Neuronal stem cell (in vitro differentiated cells): Measurements from ENCODE around the gene ELP1.
"Not testable (repeated sequence)": the region's sequence is repeated elsewhere in the genome, so short reads cannot be mapped to it uniquely, and the experiment has no call there.

Experiments
- DNase-seq: peaks from one replicate; pipeline ENCODE4 v3.0.0-alpha.2; 2013; ENCODE audit warnings: low spot score
- H2AFZ ChIP-seq: one replicate; pipeline ENCODE4 v1.6.1; 2013; ENCODE audit warnings: mild to moderate bottlenecking, low read length, inconsistent platforms
- H2AK5ac ChIP-seq: 2 replicates; pipeline ENCODE4 v1.6.1; 2013; ENCODE audit warnings: low read depth, mild to moderate bottlenecking, inconsistent platforms, low read length, moderate library complexity, mixed read lengths
- H2BK120ac ChIP-seq: 2 replicates; pipeline ENCODE4 v1.6.1; 2013; ENCODE audit warnings: low read depth, mild to moderate bottlenecking, inconsistent platforms, low read length, moderate library complexity, mixed read lengths
- H2BK12ac ChIP-seq: one replicate; pipeline ENCODE4 v1.6.1; 2013; ENCODE audit warnings: low read length, inconsistent platforms
- H2BK15ac ChIP-seq: 2 replicates; pipeline ENCODE4 v1.6.1; 2013; ENCODE audit warnings: mild to moderate bottlenecking, low read length, inconsistent platforms, mixed read lengths
- H2BK5ac ChIP-seq: one replicate; pipeline ENCODE4 v1.6.1; 2013; ENCODE audit warnings: inconsistent platforms, mild to moderate bottlenecking, low read length, moderate library complexity
- H3K14ac ChIP-seq: one replicate; pipeline ENCODE4 v1.6.1; 2013; ENCODE audit warnings: low read length, inconsistent platforms
- H3K18ac ChIP-seq: 2 replicates; pipeline ENCODE4 v1.6.1; 2013; ENCODE audit warnings: low read length, inconsistent platforms
- H3K23ac ChIP-seq: 2 replicates; pipeline ENCODE4 v1.6.1; 2013; ENCODE audit warnings: low read depth, mild to moderate bottlenecking, mixed read lengths, low read length, inconsistent platforms; ENCODE audit not compliant: poor library complexity
- H3K27ac ChIP-seq: replicated peaks from 3 replicates; pipeline ENCODE4 v1.5.1; 2013; ENCODE audit warnings: low read length, inconsistent platforms
- H3K27me3 ChIP-seq, 3 experiments: 2 replicates each; pipeline ENCODE4 v1.6.1; 2013; ENCODE audit warnings: low read length in 3 of 3, mild to moderate bottlenecking in 2 of 3, inconsistent platforms in 1 of 3, low read depth in 1 of 3, mixed read lengths in 1 of 3, moderate library complexity in 1 of 3; ENCODE audit not compliant: control insufficient read depth in 3 of 3, insufficient read depth in 3 of 3
- H3K36me3 ChIP-seq, 2 donors: replicated peaks in 1 of 2; 2 replicates each; pipeline ENCODE4 v1.6.1; 2013; ENCODE audit warnings: low read length in 2 of 2; ENCODE audit not compliant: control insufficient read depth in 2 of 2, insufficient read depth in 2 of 2
- H3K4ac ChIP-seq: 2 replicates; pipeline ENCODE4 v1.6.1; 2013; ENCODE audit warnings: inconsistent platforms, mild to moderate bottlenecking, low read length, moderate library complexity
- H3K4me1 ChIP-seq, 2 donors: 1 replicate in 1 of 2; 2 replicates in 1 of 2; pipeline ENCODE4 v1.6.1; 2013; ENCODE audit warnings: low read length in 2 of 2, low read depth in 1 of 2; ENCODE audit not compliant: control insufficient read depth in 2 of 2, insufficient read depth in 1 of 2
- H3K4me2 ChIP-seq: one replicate; pipeline ENCODE4 v1.6.1; 2013; ENCODE audit warnings: mild to moderate bottlenecking, low read length, inconsistent platforms; ENCODE audit not compliant: insufficient read depth, poor library complexity, severe bottlenecking
- H3K4me3 ChIP-seq, 2 donors: 2 replicates each; pipeline ENCODE4 v1.5.1; 2013; ENCODE audit warnings: low read length in 2 of 2, mild to moderate bottlenecking in 2 of 2, inconsistent platforms in 1 of 2, moderate library complexity in 1 of 2
- H3K79me1 ChIP-seq: one replicate; pipeline ENCODE4 v1.6.1; 2013; ENCODE audit warnings: low read depth, mild to moderate bottlenecking, inconsistent platforms, low read length, moderate library complexity
- H3K9ac ChIP-seq: one replicate; pipeline ENCODE4 v1.6.1; 2013; ENCODE audit warnings: mild to moderate bottlenecking, low read depth, low read length, inconsistent platforms; ENCODE audit not compliant: poor library complexity
- H3K9me3 ChIP-seq, 2 donors: replicated peaks in 1 of 2; 2 replicates each; pipeline versions ENCODE3 to v1.6.1; 2013; ENCODE audit warnings: low read length in 2 of 2, mild to moderate bottlenecking in 2 of 2, inconsistent platforms in 1 of 2, low read depth in 1 of 2, mixed read lengths in 1 of 2, moderate library complexity in 1 of 2; ENCODE audit not compliant: control insufficient read depth in 2 of 2, insufficient read depth in 1 of 2
- H4K8ac ChIP-seq: one replicate; pipeline ENCODE4 v1.6.1; 2013; ENCODE audit warnings: low read depth, mild to moderate bottlenecking, inconsistent platforms, low read length, moderate library complexity
- H4K91ac ChIP-seq: one replicate; pipeline ENCODE4 v1.6.1; 2013; ENCODE audit warnings: low read length, low read depth, mild to moderate bottlenecking, inconsistent platforms; ENCODE audit not compliant: poor library complexity
- WGBS, 2 donors: extraction: QIAGEN DNeasy Blood & Tissue Kit; methylation state at CpG; one replicate each; pipeline ENCODE4 v1.1.7; 2013; ENCODE audit warnings: missing lambda C conversion rate in 2 of 2, mixed read lengths in 1 of 2; ENCODE audit not compliant: insufficient read length in 2 of 2, insufficient replicate concordance in 1 of 2; ENCODE audit errors: extremely low coverage in 2 of 2; 5-methylcytosine and 5-hydroxymethylcytosine counted together

The ELP1 gene

DNA sequence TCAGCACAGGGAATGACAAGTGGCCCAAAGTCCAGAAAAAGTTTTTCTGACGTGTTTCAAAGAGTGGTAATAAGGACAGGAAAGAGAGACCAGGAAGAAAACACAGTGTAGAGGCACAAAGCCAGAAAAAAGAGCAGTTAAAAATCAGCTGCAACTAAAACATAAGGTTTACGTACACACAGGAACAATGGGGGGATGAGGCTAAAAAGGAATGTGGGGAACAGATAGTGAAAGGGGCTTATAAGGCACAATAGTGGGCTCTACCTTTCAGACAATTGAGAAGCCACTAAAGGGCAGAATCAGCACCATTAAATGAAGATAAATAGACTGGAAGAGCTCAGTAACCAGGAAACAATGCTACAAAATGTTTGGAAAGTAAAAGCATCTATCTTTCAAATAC, 5.5 kb downstream of the ELP1 start:
- Histone ChIP-seq H2AK5ac (no peak overlapping the region), H2AFZ (no peak overlapping the region), H3K4me3 (no peak overlapping the region), H2BK5ac (no peak overlapping the region), H3K79me1 (no peaks in the 10 kb centered on the region), H4K8ac (no peak overlapping the region), H3K27me3 (no peaks in the 10 kb centered on the region), H3K27ac (no peak overlapping the region), H3K9me3 (no peaks in the 10 kb centered on the region), H3K36me3 (peaks cover 18 to 74% of the 10 kb centered on the region in 2 donors), H2BK12ac (no peak overlapping the region), H3K4me1 (peaks cover 4 to 5% of the 10 kb centered on the region in 2 donors), H2BK120ac (no peak overlapping the region), H3K4ac (no peak overlapping the region), H3K23ac (no peak overlapping the region), H2BK15ac (no peak overlapping the region), H3K14ac (no peak overlapping the region), H3K4me2 (no peak overlapping the region), H3K18ac (no peak overlapping the region), H4K91ac (no peak overlapping the region), H3K9ac (no peak overlapping the region)
- WGBS, 2 donors = no CpG with 5 or more reads among the region's 2 CpGs
- no peak for DNase-seq

DNA sequence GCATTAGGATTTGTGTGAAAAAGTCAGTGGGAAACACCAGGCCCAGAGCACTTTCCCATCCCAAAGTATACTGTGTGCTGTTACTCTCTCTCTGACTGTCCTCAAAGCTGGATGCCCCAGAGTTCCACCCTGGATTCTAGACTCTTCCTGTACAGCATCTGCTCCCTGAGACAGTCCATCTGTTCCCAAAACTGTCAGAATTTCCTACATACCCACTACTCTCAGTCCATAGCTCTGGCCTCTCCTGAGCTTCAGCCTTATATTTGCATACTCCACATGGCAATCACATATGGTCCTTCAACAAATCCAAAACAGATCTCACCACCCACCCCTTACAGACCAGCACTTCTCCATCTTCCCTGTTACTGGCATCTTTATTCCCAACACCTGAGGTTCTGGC, 9.5 kb downstream of the ELP1 start:
- Histone ChIP-seq H3K23ac (no peak overlapping the region), H3K4me1 (no peaks in the 10 kb centered on the region), H3K36me3 (peaks cover 24 to 98% of the 10 kb centered on the region in 2 donors), H3K14ac (no peak overlapping the region), H3K9ac (no peak overlapping the region), H3K79me1 (no peaks in the 10 kb centered on the region), H3K18ac (no peak overlapping the region), H2AFZ (no peak overlapping the region), H4K91ac (no peak overlapping the region), H3K4ac (no peak overlapping the region), H3K27me3 (no peaks in the 10 kb centered on the region), H3K4me3 (no peak overlapping the region), H2BK120ac (no peak overlapping the region), H3K27ac (no peak overlapping the region), H2BK15ac (no peak overlapping the region), H4K8ac (no peak overlapping the region), H3K9me3 (no peaks in the 10 kb centered on the region), H3K4me2 (no peak overlapping the region), H2BK5ac (no peak overlapping the region), H2BK12ac (no peak overlapping the region), H2AK5ac (no peak overlapping the region)
- no peak for DNase-seq

DNA sequence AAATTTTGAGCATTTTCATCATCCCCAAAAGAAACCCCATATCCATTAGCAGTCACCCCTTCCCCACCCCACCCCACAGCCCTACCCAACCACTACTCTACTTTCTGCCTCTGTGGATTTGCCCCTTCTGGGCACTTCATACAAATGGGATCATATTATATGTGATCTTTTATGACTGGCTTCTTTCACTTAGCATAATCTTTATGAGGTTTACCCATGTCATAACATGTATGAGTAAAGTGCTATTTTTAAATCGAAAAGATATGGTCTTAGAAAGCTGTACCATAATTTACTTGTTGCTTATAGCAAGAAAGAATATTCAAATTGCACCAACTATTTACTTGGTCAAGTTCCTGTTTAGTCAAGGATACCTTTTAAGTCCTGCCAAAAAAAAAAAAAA, 12.7 kb downstream of the ELP1 start:
- Histone ChIP-seq H3K36me3 (peaks cover 24 to 97% of the 10 kb centered on the region in 2 donors), H4K91ac (no peak overlapping the region), H3K4me2 (no peak overlapping the region), H2BK5ac (no peak overlapping the region), H2BK120ac (no peak overlapping the region), H3K79me1 (no peaks in the 10 kb centered on the region), H3K9ac (no peak overlapping the region), H3K4me1 (no peaks in the 10 kb centered on the region), H3K9me3 (no peaks in the 10 kb centered on the region), H3K14ac (no peak overlapping the region), H2BK15ac (no peak overlapping the region), H2AK5ac (no peak overlapping the region), H2BK12ac (no peak overlapping the region), H3K23ac (no peak overlapping the region), H2AFZ (no peak overlapping the region), H4K8ac (no peak overlapping the region), H3K4ac (no peak overlapping the region), H3K27ac (no peak overlapping the region), H3K4me3 (no peak overlapping the region), H3K18ac (no peak overlapping the region), H3K27me3 (no peaks in the 10 kb centered on the region)
- WGBS, 2 donors = no CpG with 5 or more reads among the region's 1 CpG
- DNase-seq = no peak

DNA sequence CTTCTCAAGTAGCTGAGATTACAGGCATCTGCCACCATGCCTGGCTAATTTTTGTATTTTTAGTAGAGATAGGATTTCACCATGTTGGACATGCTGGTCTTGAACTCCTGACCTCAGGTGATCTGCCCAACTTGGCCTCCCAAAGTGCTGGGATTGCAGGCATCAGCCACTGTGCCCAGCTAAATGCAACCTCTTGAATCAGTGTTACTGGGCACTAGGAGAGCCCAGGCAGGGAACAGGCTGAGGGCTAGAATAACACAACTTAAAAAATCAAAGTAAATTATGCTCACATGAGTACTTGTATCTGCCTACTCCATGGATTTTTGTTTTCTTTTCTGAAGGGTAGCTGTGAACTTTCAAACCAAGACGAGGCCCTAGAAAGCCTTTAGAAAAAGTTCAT, 13.5 kb downstream of the ELP1 start:
- not testable (repeated sequence) for H3K27me3 ChIP-seq, H4K8ac ChIP-seq, H3K23ac ChIP-seq, H3K4me2 ChIP-seq, H2BK12ac ChIP-seq, H3K9ac ChIP-seq, H3K79me1 ChIP-seq, DNase-seq, H2BK15ac ChIP-seq, H2BK120ac ChIP-seq, H3K4ac ChIP-seq, H3K4me1 ChIP-seq, H3K14ac ChIP-seq, H3K18ac ChIP-seq, H3K27ac ChIP-seq, H3K9me3 ChIP-seq, H2BK5ac ChIP-seq, H4K91ac ChIP-seq, H2AFZ ChIP-seq, H2AK5ac ChIP-seq, H3K4me3 ChIP-seq
- peaks cover 25 to 97% of the 10 kb centered on the region in 2 donors for H3K36me3 ChIP-seq
- no CpG with 5 or more reads among the region's 1 CpG for WGBS, 2 donors
